Measurements from ENCODE around the gene ESPNL.
"Not testable (repeated sequence)": the region's sequence is repeated elsewhere in the genome, so short reads cannot be mapped to it uniquely, and the experiment has no call there.

ESPNL gene

GRCh38 chr2:238170386-238171071 lies 70.4 kb downstream of the ESPNL start:
- Histone ChIP-seq H3K4me1 (ENCODE audit: control insufficient read depth, insufficient read depth, low read depth, low read length) (peaks cover 45% of the 10 kb centered on the region), H2BK15ac (ENCODE audit: low read depth, poor library complexity, severe bottlenecking) (peak overlapping the region; percentile 87), H3K9ac (ENCODE audit: low read length) (peak overlapping the region; percentile 89), H4K91ac (ENCODE audit: low read length) (peak overlapping the region; percentile 96), H3K9me3 (ENCODE audit: control insufficient read depth, low read length) (no peaks in the 10 kb centered on the region), H3K23ac (ENCODE audit: low read length in 2 of 2) (no peak overlapping the region), H4K8ac (ENCODE audit: low read length) (peak overlapping the region; percentile 97), H3K4me3 (ENCODE audit: insufficient read depth in 1 of 2, low read depth in 1 of 2, low read length in 2 of 2) (peak overlapping the region in 1 of 2 experiments; percentile 42), H3K27me3 (ENCODE audit: control insufficient read depth in 1 of 2, insufficient read depth in 1 of 2, low read length in 2 of 2) (no peaks in the 10 kb centered on the region), H2BK5ac (ENCODE audit: low read depth, low read length, poor library complexity, severe bottlenecking) (peak overlapping the region; percentile 11), H2BK120ac (ENCODE audit: low read depth, low read length) (peak overlapping the region; percentile 71), H3K36me3 (ENCODE audit: control insufficient read depth in 1 of 2, insufficient read depth in 2 of 2, low read depth in 1 of 2, low read length in 2 of 2) (peaks cover 65 to 70% of the 10 kb centered on the region in 2 experiments), H3K4me2 (ENCODE audit: low read length, poor library complexity, severe bottlenecking) (no peak overlapping the region), H3K4ac (ENCODE audit: low read depth in 1 of 2, low read length in 2 of 2) (peak overlapping the region; percentile 9 to 86), H2BK12ac (ENCODE audit: low read length in 2 of 2) (peak overlapping the region; percentile 42 to 92), H2AK5ac (ENCODE audit: low read length, severe bottlenecking) (peak overlapping the region; percentile 93), H3K79me1 (replicated peaks; ENCODE audit: low read length, poor library complexity, severe bottlenecking) (peaks cover 24% of the 10 kb centered on the region), H3K18ac (ENCODE audit: low read depth in 1 of 2, low read length in 2 of 2) (peak overlapping the region; percentile 79 to 87), H3K27ac (ENCODE audit: low read length, poor library complexity, severe bottlenecking) (peak overlapping the region; percentile 77), H3K14ac (ENCODE audit: low read length in 2 of 2) (peak overlapping the region in 1 of 2 experiments; percentile 35), H2AFZ (ENCODE audit: low read depth, low read length) (no peak overlapping the region)
- peak; percentile 52 for DNase-seq
- 82% methylated on average over 20 of the region's 21 CpGs for WGBS

- H2BK5ac ChIP-seq (ENCODE audit: low read depth, low read length, poor library complexity, severe bottlenecking); H3K23ac ChIP-seq (ENCODE audit: low read length in 2 of 2); H2BK120ac ChIP-seq (ENCODE audit: low read depth, low read length); H2AFZ ChIP-seq (ENCODE audit: low read depth, low read length); H3K9me3 ChIP-seq (ENCODE audit: control insufficient read depth, low read length); H4K91ac ChIP-seq (ENCODE audit: low read length); H3K18ac ChIP-seq (ENCODE audit: low read depth in 1 of 2, low read length in 2 of 2); H2BK12ac ChIP-seq (ENCODE audit: low read length in 2 of 2); H3K27ac ChIP-seq (ENCODE audit: low read length, poor library complexity, severe bottlenecking); H2AK5ac ChIP-seq (ENCODE audit: low read length, severe bottlenecking); H2BK15ac ChIP-seq (ENCODE audit: low read depth, poor library complexity, severe bottlenecking); H3K14ac ChIP-seq (ENCODE audit: low read length in 2 of 2); H3K4ac ChIP-seq (ENCODE audit: low read depth in 1 of 2, low read length in 2 of 2); H3K4me2 ChIP-seq (ENCODE audit: low read length, poor library complexity, severe bottlenecking); H4K8ac ChIP-seq (ENCODE audit: low read length); DNase-seq; H3K27me3 ChIP-seq (ENCODE audit: control insufficient read depth in 1 of 2, insufficient read depth in 1 of 2, low read length in 2 of 2); H3K4me3 ChIP-seq (ENCODE audit: insufficient read depth in 1 of 2, low read depth in 1 of 2, low read length in 2 of 2): not testable (repeated sequence)
- WGBS, result 97% methylated on average over 5 of the region's 5 CpGs
- H3K79me1 ChIP-seq (replicated peaks; ENCODE audit: low read length, poor library complexity, severe bottlenecking), result peaks cover 27% of the 10 kb centered on the region
- peaks cover 42% of the 10 kb centered on the region for H3K4me1 ChIP-seq (ENCODE audit: control insufficient read depth, insufficient read depth, low read depth, low read length)
- H3K9ac ChIP-seq (ENCODE audit: low read length), result peak overlapping the region; percentile 89
- H3K36me3 ChIP-seq (ENCODE audit: control insufficient read depth in 1 of 2, insufficient read depth in 2 of 2, low read depth in 1 of 2, low read length in 2 of 2), result peaks cover 68 to 71% of the 10 kb centered on the region in 2 experiments
Measured at GRCh38 chr2:238171072-238171431, 70.9 kb downstream of the ESPNL start.

- H2BK120ac ChIP-seq (ENCODE audit: low read depth, low read length), result no peak overlapping the region
Measured at GRCh38 chr2:238171575-238172187, 71.5 kb downstream of the ESPNL start.

GRCh38 chr2:238172439-238172838 lies 72.3 kb downstream of the ESPNL start:
- peak overlapping the region in 1 of 2 experiments; percentile 45 for H2BK12ac ChIP-seq (ENCODE audit: low read length in 2 of 2)
- no peak overlapping the region for H3K18ac ChIP-seq (ENCODE audit: low read depth in 1 of 2, low read length in 2 of 2)
- H2BK120ac ChIP-seq (ENCODE audit: low read depth, low read length), result no peak overlapping the region
- WGBS, result 97% methylated on average over 13 of the region's 14 CpGs
- no peak overlapping the region for H2BK5ac ChIP-seq (ENCODE audit: low read depth, low read length, poor library complexity, severe bottlenecking)
- no peak overlapping the region for H2BK15ac ChIP-seq (ENCODE audit: low read depth, poor library complexity, severe bottlenecking)
- peaks cover 57 to 73% of the 10 kb centered on the region in 2 experiments for H3K36me3 ChIP-seq (ENCODE audit: control insufficient read depth in 1 of 2, insufficient read depth in 2 of 2, low read depth in 1 of 2, low read length in 2 of 2)
- H3K23ac ChIP-seq (ENCODE audit: low read length in 2 of 2), result no peak overlapping the region
- peak overlapping the region; percentile 27 for H4K8ac ChIP-seq (ENCODE audit: low read length)
- no peak overlapping the region for H3K4ac ChIP-seq (ENCODE audit: low read depth in 1 of 2, low read length in 2 of 2)
- H2AFZ ChIP-seq (ENCODE audit: low read depth, low read length), result no peak overlapping the region
- H3K27ac ChIP-seq (ENCODE audit: low read length, poor library complexity, severe bottlenecking), result no peak overlapping the region
- peak overlapping the region; percentile 36 for H4K91ac ChIP-seq (ENCODE audit: low read length)
- H3K27me3 ChIP-seq (ENCODE audit: control insufficient read depth in 1 of 2, insufficient read depth in 1 of 2, low read length in 2 of 2), result no peaks in the 10 kb centered on the region
- H3K9me3 ChIP-seq (ENCODE audit: control insufficient read depth, low read length), result no peaks in the 10 kb centered on the region
- peaks cover 31% of the 10 kb centered on the region for H3K4me1 ChIP-seq (ENCODE audit: control insufficient read depth, insufficient read depth, low read depth, low read length)
- no peak for DNase-seq
- H3K9ac ChIP-seq (ENCODE audit: low read length), result no peak overlapping the region
- H3K4me2 ChIP-seq (ENCODE audit: low read length, poor library complexity, severe bottlenecking), result no peak overlapping the region
- H3K14ac ChIP-seq (ENCODE audit: low read length in 2 of 2), result no peak overlapping the region
- peaks cover 28% of the 10 kb centered on the region for H3K79me1 ChIP-seq (replicated peaks; ENCODE audit: low read length, poor library complexity, severe bottlenecking)
- no peak overlapping the region for H3K4me3 ChIP-seq (ENCODE audit: insufficient read depth in 1 of 2, low read depth in 1 of 2, low read length in 2 of 2)
- peak overlapping the region; percentile 2 for H2AK5ac ChIP-seq (ENCODE audit: low read length, severe bottlenecking)

More at GRCh38 chr2:238171575-238172187, 71.5 kb downstream of the ESPNL start:
- no peak overlapping the region for H3K4ac ChIP-seq (ENCODE audit: low read depth in 1 of 2, low read length in 2 of 2)
- no peak overlapping the region for H3K27ac ChIP-seq (ENCODE audit: low read length, poor library complexity, severe bottlenecking)
- peaks cover 28% of the 10 kb centered on the region for H3K79me1 ChIP-seq (replicated peaks; ENCODE audit: low read length, poor library complexity, severe bottlenecking)
- H4K91ac ChIP-seq (ENCODE audit: low read length), result no peak overlapping the region
- H4K8ac ChIP-seq (ENCODE audit: low read length), result no peak overlapping the region
- H3K14ac ChIP-seq (ENCODE audit: low read length in 2 of 2), result no peak overlapping the region
- H3K18ac ChIP-seq (ENCODE audit: low read depth in 1 of 2, low read length in 2 of 2), result no peak overlapping the region
- no peak overlapping the region for H2AFZ ChIP-seq (ENCODE audit: low read depth, low read length)
- 97% methylated on average over 7 of the region's 9 CpGs for WGBS
- H3K9ac ChIP-seq (ENCODE audit: low read length), result peak overlapping the region; percentile 52
- H2BK5ac ChIP-seq (ENCODE audit: low read depth, low read length, poor library complexity, severe bottlenecking), result no peak overlapping the region
- peaks cover 65 to 68% of the 10 kb centered on the region in 2 experiments for H3K36me3 ChIP-seq (ENCODE audit: control insufficient read depth in 1 of 2, insufficient read depth in 2 of 2, low read depth in 1 of 2, low read length in 2 of 2)
- no peaks in the 10 kb centered on the region for H3K27me3 ChIP-seq (ENCODE audit: control insufficient read depth in 1 of 2, insufficient read depth in 1 of 2, low read length in 2 of 2)
- no peak overlapping the region for H2AK5ac ChIP-seq (ENCODE audit: low read length, severe bottlenecking)
- H3K4me2 ChIP-seq (ENCODE audit: low read length, poor library complexity, severe bottlenecking), result no peak overlapping the region
- no peak for DNase-seq
- H3K4me1 ChIP-seq (ENCODE audit: control insufficient read depth, insufficient read depth, low read depth, low read length), result peaks cover 37% of the 10 kb centered on the region
- H3K4me3 ChIP-seq (ENCODE audit: insufficient read depth in 1 of 2, low read depth in 1 of 2, low read length in 2 of 2), result no peak overlapping the region
- no peaks in the 10 kb centered on the region for H3K9me3 ChIP-seq (ENCODE audit: control insufficient read depth, low read length)
- H3K23ac ChIP-seq (ENCODE audit: low read length in 2 of 2), result no peak overlapping the region
- no peak overlapping the region for H2BK15ac ChIP-seq (ENCODE audit: low read depth, poor library complexity, severe bottlenecking)
- H2BK12ac ChIP-seq (ENCODE audit: low read length in 2 of 2), result no peak overlapping the region
